GM23338 (cell line): ENCODE data around the gene ASRGL1. TPM values are rescaled to one million over a fixed set of nuclear protein-coding genes. Genes with fewer than 3 reads are reported as not detected.

Source experiments
- ATAC-seq: fragments of 200-7000 bp; cut with Tn5 transposase; 3 replicates; pipeline ENCODE4 v1.9.1; 2020
- DNase-seq: peaks from one replicate; pipeline ENCODE4 v3.0.0-alpha.2; 2015; ENCODE audit warnings: low spot score
- H2AFZ ChIP-seq: fragments of 200-600 bp; sonication (generic); 2 replicates; pipeline ENCODE4 v1.8.0; 2016; ENCODE audit warnings: antibody characterized with exemption, mild to moderate bottlenecking, moderate library complexity
- H3F3A ChIP-seq: fragments of 200-600 bp; sonication (generic); replicated peaks from 2 replicates; pipeline ENCODE4 v1.8.0; 2017; ENCODE audit warnings: antibody characterized with exemption, mixed run types, low read depth
- H3K27ac ChIP-seq: fragments of 200-600 bp; sonication (generic); 2 replicates; pipeline ENCODE4 v1.6.1; 2016; ENCODE audit warnings: low read depth
- H3K27me3 ChIP-seq: fragments of 200-600 bp; sonication (generic); 2 replicates; pipeline ENCODE4 v1.8.0; 2016; ENCODE audit warnings: mild to moderate bottlenecking, mixed run types, moderate library complexity; ENCODE audit not compliant: insufficient read depth
- H3K36me3 ChIP-seq: fragments of 200-600 bp; sonication (generic); 2 replicates; pipeline ENCODE4 v1.8.0; 2016; ENCODE audit warnings: mild to moderate bottlenecking; ENCODE audit not compliant: insufficient read depth
- H3K4me1 ChIP-seq: fragments of 200-600 bp; sonication (generic); 2 replicates; pipeline ENCODE4 v1.8.0; 2016; ENCODE audit warnings: mild to moderate bottlenecking, moderate library complexity; ENCODE audit not compliant: insufficient read depth
- H3K4me2 ChIP-seq: fragments of 200-600 bp; sonication (generic); 2 replicates; pipeline ENCODE4 v1.7.1; 2017; ENCODE audit warnings: mixed run types
- H3K4me3 ChIP-seq: fragments of 200-600 bp; sonication (generic); 2 replicates; pipeline ENCODE4 v1.6.1; 2016; ENCODE audit warnings: mixed run types
- H3K79me2 ChIP-seq: fragments of 200-600 bp; sonication (generic); replicated peaks from 2 replicates; pipeline ENCODE4 v1.8.0; 2017; ENCODE audit warnings: mild to moderate bottlenecking; ENCODE audit not compliant: insufficient read depth
- H3K9me2 ChIP-seq: fragments of 200-600 bp; sonication (generic); 2 replicates; pipeline ENCODE4 v1.8.0; 2017; ENCODE audit not compliant: insufficient read depth
- H4K20me1 ChIP-seq: fragments of 200-600 bp; sonication (generic); replicated peaks from 2 replicates; pipeline ENCODE4 v1.8.0; 2017; ENCODE audit warnings: mild to moderate bottlenecking; ENCODE audit not compliant: insufficient read depth
- H3K27ac Mint-ChIP-seq: 2 replicates; pipeline ENCODE4 v1.8.0; 2020; ENCODE audit warnings: inconsistent platforms, mild to moderate bottlenecking, moderate library complexity, mixed read lengths
- H3K27me3 Mint-ChIP-seq: 3 replicates; pipeline ENCODE4 v1.8.0; 2022; ENCODE audit warnings: low read depth, mild to moderate bottlenecking, moderate library complexity, mixed read lengths, inconsistent platforms; ENCODE audit not compliant: insufficient read depth, poor library complexity
- H3K36me3 Mint-ChIP-seq: 3 replicates; pipeline ENCODE4 v1.8.0; 2021; ENCODE audit warnings: low read depth, mild to moderate bottlenecking, inconsistent platforms, moderate library complexity, mixed read lengths
- H3K4me1 Mint-ChIP-seq: 3 replicates; pipeline ENCODE4 v1.8.0; 2020; ENCODE audit warnings: mild to moderate bottlenecking, inconsistent platforms, mixed read lengths
- H3K4me3 Mint-ChIP-seq: 3 replicates; pipeline ENCODE4 v1.8.0; 2021; ENCODE audit warnings: moderate library complexity, mild to moderate bottlenecking, inconsistent platforms, mixed read lengths
- H3K9me3 Mint-ChIP-seq: 3 replicates; pipeline ENCODE4 v1.8.0; 2020; ENCODE audit warnings: moderate library complexity, mild to moderate bottlenecking, inconsistent platforms, mixed read lengths
- CREB1 ChIP-seq: fragments of 250-450 bp; sonication (Bioruptor Pico); IDR thresholded peaks from 2 replicates; pipeline ENCODE4 v1.5.0; 2020; ENCODE audit warnings: low read depth, mild to moderate bottlenecking, moderate library complexity
- EZH2 ChIP-seq: fragments of 200-600 bp; sonication (generic); IDR thresholded peaks from one replicate; pipeline ENCODE4 v1.8.0; 2017; ENCODE audit warnings: antibody characterized with exemption, mild to moderate bottlenecking, low read depth; ENCODE audit not compliant: unreplicated experiment
- EZH2phosphoT487 ChIP-seq: fragments of 200-600 bp; sonication (generic); IDR thresholded peaks from one replicate; pipeline ENCODE4 v1.8.1; 2018; ENCODE audit warnings: antibody characterized with exemption; ENCODE audit not compliant: unreplicated experiment
- JUNB ChIP-seq: IDR thresholded peaks from one replicate; pipeline ENCODE4 v1.6.1; 2016; ENCODE audit warnings: antibody characterized with exemption; ENCODE audit not compliant: unreplicated experiment
- NANOG ChIP-seq: IDR thresholded peaks from 2 replicates; pipeline ENCODE4 v1.6.1; 2016; ENCODE audit warnings: antibody characterized with exemption, borderline replicate concordance
- POLR2AphosphoS5 ChIP-seq: IDR thresholded peaks from 2 replicates; pipeline ENCODE4 v1.6.1; 2016; ENCODE audit warnings: antibody characterized with exemption, low read depth
- STAT1 ChIP-seq: IDR thresholded peaks from one replicate; pipeline ENCODE4 v1.6.1; 2016; ENCODE audit warnings: antibody characterized with exemption; ENCODE audit not compliant: unreplicated experiment
- ZNF114 ChIP-seq: fragments of 250-450 bp; sonication (Bioruptor Pico); IDR thresholded peaks from 2 replicates; pipeline ENCODE4 v1.5.0; 2020; ENCODE audit warnings: mild to moderate bottlenecking, moderate library complexity
- ZNF331 ChIP-seq: fragments of 250-450 bp; sonication (Bioruptor Pico); IDR thresholded peaks from 2 replicates; pipeline ENCODE4 v1.5.0; 2020; ENCODE audit warnings: low read depth, mild to moderate bottlenecking, moderate library complexity
- polyA plus RNA-seq: library from polyadenylated mRNA; unstranded; fragments of >200 nt; fragmentation: Nextera tagmentation; extraction: Ambion mirVana; gene quantifications from 2 replicates; pipeline ENCODE4 v1.2.1, GENCODE V29; 2016
- total RNA-seq: library from RNA; depleted of rRNA; stranded (reverse); fragments of >200 nt; shearing (Covaris generic); gene quantifications from 2 replicates; pipeline ENCODE4 v1.2.3, GENCODE V29; 2014
- TF ChIP-seq, protein P1 (sequence below), 2 experiments: fragments of 200-600 bp in 1 of 2; sonication (generic) in 1 of 2; conservative IDR thresholded peaks; 2 replicates each; pipeline versions ENCODE4 v1.5.1 to v1.6.1; 2016 to 2017; ENCODE audit warnings: antibody characterized with exemption in 2 of 2, low read depth in 2 of 2, mild to moderate bottlenecking in 2 of 2, moderate library complexity in 1 of 2
- TF ChIP-seq, protein P2 (sequence below): IDR thresholded peaks from 2 replicates; pipeline ENCODE4 v1.6.1; 2016; ENCODE audit warnings: antibody characterized with exemption
- TF ChIP-seq, protein P3 (sequence below): IDR thresholded peaks from one replicate; pipeline ENCODE4 v1.6.1; 2018; ENCODE audit warnings: antibody characterized with exemption; ENCODE audit not compliant: unreplicated experiment
- TF ChIP-seq, protein P4 (sequence below): fragments of 250-450 bp; sonication (Bioruptor Pico); IDR thresholded peaks from 2 replicates; pipeline ENCODE4 v1.5.0; 2020; ENCODE audit warnings: mild to moderate bottlenecking, moderate library complexity

ASRGL1 gene
- total and polyA plus RNA-seq, 2 experiments from 2014 or later = 32.9 to 50.3 TPM

DNA sequence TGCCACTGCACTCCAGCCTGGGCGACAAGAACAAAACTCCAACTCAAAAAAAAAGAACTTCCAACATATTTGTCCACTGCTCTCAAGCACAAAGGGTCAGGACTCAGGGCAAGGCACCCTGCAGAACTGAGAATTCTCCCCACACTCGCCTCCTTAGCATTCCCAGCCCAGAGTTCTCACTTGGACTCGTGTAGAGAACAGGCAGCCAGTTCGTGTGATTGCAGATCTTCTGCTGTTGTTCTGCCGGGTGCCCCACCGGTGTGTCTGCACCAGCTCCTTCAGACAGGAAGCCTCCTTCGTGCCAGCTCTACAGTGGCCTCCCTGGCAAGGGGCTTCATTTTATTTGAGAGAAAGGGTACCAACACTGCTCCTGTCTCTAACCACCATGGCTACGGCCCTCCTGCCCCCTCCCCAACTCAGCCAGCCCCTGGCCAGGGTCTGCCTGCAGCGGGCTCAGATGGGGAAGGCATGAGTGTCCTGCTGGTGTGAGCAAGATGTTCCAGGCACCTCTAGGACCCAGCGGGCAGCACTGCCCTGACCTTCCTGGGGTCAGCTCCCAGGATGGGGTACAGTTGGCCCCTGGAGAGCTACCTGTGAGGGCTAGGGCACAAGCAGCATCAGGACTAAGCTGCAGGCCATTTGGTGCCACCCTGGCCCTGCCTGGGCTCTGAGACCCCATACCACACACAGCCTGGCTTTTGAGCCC lies 62.1 kb downstream of the ASRGL1 start:
- no peak overlapping the region for H3K4me2 ChIP-seq
- no peak overlapping the region for H3K27ac Mint-ChIP-seq
- no peaks in the 10 kb centered on the region for H3K36me3 Mint-ChIP-seq
- H3F3A ChIP-seq = no peaks in the 10 kb centered on the region
- H4K20me1 ChIP-seq = no peaks in the 10 kb centered on the region
- H3K27ac ChIP-seq = no peak overlapping the region
- H3K4me3 Mint-ChIP-seq = no peak overlapping the region
- H3K4me1 Mint-ChIP-seq = peaks cover 38% of the 10 kb centered on the region
- no peak for TF ChIP-seq EZH2
- TF ChIP-seq EZH2phosphoT487 = no peak
- no peak for TF ChIP-seq JUNB
- TF ChIP-seq, protein P1, sequence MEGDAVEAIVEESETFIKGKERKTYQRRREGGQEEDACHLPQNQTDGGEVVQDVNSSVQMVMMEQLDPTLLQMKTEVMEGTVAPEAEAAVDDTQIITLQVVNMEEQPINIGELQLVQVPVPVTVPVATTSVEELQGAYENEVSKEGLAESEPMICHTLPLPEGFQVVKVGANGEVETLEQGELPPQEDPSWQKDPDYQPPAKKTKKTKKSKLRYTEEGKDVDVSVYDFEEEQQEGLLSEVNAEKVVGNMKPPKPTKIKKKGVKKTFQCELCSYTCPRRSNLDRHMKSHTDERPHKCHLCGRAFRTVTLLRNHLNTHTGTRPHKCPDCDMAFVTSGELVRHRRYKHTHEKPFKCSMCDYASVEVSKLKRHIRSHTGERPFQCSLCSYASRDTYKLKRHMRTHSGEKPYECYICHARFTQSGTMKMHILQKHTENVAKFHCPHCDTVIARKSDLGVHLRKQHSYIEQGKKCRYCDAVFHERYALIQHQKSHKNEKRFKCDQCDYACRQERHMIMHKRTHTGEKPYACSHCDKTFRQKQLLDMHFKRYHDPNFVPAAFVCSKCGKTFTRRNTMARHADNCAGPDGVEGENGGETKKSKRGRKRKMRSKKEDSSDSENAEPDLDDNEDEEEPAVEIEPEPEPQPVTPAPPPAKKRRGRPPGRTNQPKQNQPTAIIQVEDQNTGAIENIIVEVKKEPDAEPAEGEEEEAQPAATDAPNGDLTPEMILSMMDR (conservative IDR thresholded peaks at IDR 0.05; ENCODE audit: low read depth in 2 of 2) = no peak
- TF ChIP-seq, protein P2, sequence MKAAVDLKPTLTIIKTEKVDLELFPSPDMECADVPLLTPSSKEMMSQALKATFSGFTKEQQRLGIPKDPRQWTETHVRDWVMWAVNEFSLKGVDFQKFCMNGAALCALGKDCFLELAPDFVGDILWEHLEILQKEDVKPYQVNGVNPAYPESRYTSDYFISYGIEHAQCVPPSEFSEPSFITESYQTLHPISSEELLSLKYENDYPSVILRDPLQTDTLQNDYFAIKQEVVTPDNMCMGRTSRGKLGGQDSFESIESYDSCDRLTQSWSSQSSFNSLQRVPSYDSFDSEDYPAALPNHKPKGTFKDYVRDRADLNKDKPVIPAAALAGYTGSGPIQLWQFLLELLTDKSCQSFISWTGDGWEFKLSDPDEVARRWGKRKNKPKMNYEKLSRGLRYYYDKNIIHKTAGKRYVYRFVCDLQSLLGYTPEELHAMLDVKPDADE = no peak
- no peak for TF ChIP-seq ZNF331 (CRISPR knock-in tag)
- TF ChIP-seq STAT1 = no peak
- TF ChIP-seq NANOG = no peak
- no peak for TF ChIP-seq ZNF114 (CRISPR knock-in tag)
- TF ChIP-seq, protein P3, sequence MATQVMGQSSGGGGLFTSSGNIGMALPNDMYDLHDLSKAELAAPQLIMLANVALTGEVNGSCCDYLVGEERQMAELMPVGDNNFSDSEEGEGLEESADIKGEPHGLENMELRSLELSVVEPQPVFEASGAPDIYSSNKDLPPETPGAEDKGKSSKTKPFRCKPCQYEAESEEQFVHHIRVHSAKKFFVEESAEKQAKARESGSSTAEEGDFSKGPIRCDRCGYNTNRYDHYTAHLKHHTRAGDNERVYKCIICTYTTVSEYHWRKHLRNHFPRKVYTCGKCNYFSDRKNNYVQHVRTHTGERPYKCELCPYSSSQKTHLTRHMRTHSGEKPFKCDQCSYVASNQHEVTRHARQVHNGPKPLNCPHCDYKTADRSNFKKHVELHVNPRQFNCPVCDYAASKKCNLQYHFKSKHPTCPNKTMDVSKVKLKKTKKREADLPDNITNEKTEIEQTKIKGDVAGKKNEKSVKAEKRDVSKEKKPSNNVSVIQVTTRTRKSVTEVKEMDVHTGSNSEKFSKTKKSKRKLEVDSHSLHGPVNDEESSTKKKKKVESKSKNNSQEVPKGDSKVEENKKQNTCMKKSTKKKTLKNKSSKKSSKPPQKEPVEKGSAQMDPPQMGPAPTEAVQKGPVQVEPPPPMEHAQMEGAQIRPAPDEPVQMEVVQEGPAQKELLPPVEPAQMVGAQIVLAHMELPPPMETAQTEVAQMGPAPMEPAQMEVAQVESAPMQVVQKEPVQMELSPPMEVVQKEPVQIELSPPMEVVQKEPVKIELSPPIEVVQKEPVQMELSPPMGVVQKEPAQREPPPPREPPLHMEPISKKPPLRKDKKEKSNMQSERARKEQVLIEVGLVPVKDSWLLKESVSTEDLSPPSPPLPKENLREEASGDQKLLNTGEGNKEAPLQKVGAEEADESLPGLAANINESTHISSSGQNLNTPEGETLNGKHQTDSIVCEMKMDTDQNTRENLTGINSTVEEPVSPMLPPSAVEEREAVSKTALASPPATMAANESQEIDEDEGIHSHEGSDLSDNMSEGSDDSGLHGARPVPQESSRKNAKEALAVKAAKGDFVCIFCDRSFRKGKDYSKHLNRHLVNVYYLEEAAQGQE = no peak
- TF ChIP-seq, protein P4, sequence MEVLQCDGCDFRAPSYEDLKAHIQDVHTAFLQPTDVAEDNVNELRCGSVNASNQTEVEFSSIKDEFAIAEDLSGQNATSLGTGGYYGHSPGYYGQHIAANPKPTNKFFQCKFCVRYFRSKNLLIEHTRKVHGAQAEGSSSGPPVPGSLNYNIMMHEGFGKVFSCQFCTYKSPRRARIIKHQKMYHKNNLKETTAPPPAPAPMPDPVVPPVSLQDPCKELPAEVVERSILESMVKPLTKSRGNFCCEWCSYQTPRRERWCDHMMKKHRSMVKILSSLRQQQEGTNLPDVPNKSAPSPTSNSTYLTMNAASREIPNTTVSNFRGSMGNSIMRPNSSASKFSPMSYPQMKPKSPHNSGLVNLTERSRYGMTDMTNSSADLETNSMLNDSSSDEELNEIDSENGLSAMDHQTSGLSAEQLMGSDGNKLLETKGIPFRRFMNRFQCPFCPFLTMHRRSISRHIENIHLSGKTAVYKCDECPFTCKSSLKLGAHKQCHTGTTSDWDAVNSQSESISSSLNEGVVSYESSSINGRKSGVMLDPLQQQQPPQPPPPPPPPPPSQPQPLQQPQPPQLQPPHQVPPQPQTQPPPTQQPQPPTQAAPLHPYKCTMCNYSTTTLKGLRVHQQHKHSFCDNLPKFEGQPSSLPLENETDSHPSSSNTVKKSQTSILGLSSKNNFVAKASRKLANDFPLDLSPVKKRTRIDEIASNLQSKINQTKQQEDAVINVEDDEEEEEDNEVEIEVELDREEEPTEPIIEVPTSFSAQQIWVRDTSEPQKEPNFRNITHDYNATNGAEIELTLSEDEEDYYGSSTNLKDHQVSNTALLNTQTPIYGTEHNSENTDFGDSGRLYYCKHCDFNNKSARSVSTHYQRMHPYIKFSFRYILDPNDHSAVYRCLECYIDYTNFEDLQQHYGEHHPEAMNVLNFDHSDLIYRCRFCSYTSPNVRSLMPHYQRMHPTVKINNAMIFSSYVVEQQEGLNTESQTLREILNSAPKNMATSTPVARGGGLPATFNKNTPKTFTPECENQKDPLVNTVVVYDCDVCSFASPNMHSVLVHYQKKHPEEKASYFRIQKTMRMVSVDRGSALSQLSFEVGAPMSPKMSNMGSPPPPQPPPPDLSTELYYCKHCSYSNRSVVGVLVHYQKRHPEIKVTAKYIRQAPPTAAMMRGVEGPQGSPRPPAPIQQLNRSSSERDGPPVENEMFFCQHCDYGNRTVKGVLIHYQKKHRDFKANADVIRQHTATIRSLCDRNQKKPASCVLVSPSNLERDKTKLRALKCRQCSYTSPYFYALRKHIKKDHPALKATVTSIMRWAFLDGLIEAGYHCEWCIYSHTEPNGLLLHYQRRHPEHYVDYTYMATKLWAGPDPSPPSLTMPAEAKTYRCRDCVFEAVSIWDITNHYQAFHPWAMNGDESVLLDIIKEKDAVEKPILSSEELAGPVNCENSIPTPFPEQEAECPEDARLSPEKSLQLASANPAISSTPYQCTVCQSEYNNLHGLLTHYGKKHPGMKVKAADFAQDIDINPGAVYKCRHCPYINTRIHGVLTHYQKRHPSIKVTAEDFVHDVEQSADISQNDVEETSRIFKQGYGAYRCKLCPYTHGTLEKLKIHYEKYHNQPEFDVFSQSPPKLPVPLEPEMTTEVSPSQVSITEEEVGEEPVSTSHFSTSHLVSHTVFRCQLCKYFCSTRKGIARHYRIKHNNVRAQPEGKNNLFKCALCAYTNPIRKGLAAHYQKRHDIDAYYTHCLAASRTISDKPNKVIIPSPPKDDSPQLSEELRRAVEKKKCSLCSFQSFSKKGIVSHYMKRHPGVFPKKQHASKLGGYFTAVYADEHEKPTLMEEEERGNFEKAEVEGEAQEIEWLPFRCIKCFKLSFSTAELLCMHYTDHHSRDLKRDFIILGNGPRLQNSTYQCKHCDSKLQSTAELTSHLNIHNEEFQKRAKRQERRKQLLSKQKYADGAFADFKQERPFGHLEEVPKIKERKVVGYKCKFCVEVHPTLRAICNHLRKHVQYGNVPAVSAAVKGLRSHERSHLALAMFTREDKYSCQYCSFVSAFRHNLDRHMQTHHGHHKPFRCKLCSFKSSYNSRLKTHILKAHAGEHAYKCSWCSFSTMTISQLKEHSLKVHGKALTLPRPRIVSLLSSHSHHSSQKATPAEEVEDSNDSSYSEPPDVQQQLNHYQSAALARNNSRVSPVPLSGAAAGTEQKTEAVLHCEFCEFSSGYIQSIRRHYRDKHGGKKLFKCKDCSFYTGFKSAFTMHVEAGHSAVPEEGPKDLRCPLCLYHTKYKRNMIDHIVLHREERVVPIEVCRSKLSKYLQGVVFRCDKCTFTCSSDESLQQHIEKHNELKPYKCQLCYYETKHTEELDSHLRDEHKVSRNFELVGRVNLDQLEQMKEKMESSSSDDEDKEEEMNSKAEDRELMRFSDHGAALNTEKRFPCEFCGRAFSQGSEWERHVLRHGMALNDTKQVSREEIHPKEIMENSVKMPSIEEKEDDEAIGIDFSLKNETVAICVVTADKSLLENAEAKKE (CRISPR knock-in tag) = no peak
- TF ChIP-seq POLR2AphosphoS5 = no peak
- no peak for TF ChIP-seq CREB1 (CRISPR knock-in tag)
- H3K27me3 ChIP-seq = no peaks in the 10 kb centered on the region
- H3K36me3 ChIP-seq = no peaks in the 10 kb centered on the region
- H3K79me2 ChIP-seq = no peaks in the 10 kb centered on the region
- peaks cover 8% of the 10 kb centered on the region for H3K4me1 ChIP-seq
- DNase-seq (no peak), ATAC-seq (no peak)
- H2AFZ ChIP-seq = no peak overlapping the region
- no peaks in the 10 kb centered on the region for H3K9me3 Mint-ChIP-seq
- H3K27me3 Mint-ChIP-seq = peaks cover 14% of the 10 kb centered on the region
- H3K4me3 ChIP-seq = no peak overlapping the region
- no peaks in the 10 kb centered on the region for H3K9me2 ChIP-seq
